ENCODE results near the gene RAB40AL.
"Not testable (repeated sequence)": the region's sequence is repeated elsewhere in the genome, so short reads cannot be mapped to it uniquely, and the experiment has no call there.

The RAB40AL gene, protein sequence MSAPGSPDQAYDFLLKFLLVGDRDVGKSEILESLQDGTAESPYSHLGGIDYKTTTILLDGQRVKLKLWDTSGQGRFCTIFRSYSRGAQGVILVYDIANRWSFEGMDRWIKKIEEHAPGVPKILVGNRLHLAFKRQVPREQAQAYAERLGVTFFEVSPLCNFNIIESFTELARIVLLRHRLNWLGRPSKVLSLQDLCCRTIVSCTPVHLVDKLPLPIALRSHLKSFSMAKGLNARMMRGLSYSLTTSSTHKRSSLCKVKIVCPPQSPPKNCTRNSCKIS

DNA sequence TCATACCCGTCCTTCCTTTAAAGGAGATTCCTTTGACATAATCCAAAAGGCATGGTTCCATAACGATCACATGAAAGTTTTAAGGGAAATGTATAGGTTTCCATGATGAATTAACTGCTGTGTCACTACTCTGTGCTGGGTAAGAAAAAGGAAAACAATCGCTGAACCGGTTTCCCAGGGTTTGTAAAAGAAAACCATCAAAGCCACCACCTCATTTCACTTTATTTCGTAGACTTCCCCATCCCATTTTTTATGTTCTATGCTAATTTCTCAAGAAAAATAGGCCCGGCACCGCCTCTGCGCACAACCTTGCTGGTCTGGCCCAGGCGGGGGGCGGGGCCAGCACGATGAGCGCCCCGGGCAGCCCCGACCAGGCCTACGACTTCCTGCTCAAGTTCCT, at the start of gene RAB40AL:
Gene RAB40AL, plus strand, starts transcription at position 301 of the 400 bp plus-strand sequence. Its CDS starts 47 bp downstream, at position 348.
- DNase-seq (ENCODE audit: extremely low read depth in 1 of 2, low read depth in 1 of 2) = not testable (repeated sequence)

DNA sequence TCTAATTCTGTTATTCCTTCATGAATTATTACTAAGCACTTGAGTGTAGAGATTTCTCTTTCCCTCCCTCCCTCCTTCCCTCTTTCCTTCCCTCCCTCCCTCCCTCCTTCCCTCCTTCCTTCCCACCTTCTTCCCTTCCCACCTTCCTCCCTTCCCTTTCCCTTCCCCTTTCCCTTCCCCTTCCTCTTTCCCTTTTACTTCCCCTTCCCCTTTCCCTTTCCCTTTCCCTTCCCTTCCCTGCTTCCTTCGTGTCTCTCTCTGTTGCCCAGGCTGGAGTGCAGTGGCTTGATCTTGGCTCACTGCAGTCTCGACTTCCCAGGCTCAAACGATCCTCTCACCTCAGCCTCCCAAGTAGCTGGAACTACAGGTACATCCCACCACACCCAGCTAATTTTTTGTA, 49.4 kb upstream of the RAB40AL start:
- DNase-seq (ENCODE audit: extremely low read depth in 1 of 2, low read depth in 1 of 2) = no peak

DNA sequence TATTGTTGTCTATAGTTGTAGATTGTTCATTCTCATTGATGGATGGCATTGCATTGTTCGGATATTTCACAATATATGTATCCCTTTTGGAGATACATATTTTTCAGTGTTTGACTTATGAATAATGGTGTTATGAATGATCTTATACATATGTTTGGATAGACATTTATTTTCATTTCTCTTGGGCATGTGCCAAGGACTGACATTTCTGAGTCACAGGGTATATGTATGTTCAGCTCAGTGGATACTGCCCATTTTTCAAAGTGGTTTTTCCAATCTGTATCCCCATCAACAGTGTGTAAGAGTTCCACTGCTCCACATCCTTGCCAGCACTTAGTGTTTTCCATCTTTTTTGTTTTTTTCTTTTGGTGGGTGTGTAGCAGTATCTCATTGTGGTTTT, 45.0 kb upstream of the RAB40AL start:
- no peak for DNase-seq (ENCODE audit: extremely low read depth in 1 of 2, low read depth in 1 of 2)

DNA sequence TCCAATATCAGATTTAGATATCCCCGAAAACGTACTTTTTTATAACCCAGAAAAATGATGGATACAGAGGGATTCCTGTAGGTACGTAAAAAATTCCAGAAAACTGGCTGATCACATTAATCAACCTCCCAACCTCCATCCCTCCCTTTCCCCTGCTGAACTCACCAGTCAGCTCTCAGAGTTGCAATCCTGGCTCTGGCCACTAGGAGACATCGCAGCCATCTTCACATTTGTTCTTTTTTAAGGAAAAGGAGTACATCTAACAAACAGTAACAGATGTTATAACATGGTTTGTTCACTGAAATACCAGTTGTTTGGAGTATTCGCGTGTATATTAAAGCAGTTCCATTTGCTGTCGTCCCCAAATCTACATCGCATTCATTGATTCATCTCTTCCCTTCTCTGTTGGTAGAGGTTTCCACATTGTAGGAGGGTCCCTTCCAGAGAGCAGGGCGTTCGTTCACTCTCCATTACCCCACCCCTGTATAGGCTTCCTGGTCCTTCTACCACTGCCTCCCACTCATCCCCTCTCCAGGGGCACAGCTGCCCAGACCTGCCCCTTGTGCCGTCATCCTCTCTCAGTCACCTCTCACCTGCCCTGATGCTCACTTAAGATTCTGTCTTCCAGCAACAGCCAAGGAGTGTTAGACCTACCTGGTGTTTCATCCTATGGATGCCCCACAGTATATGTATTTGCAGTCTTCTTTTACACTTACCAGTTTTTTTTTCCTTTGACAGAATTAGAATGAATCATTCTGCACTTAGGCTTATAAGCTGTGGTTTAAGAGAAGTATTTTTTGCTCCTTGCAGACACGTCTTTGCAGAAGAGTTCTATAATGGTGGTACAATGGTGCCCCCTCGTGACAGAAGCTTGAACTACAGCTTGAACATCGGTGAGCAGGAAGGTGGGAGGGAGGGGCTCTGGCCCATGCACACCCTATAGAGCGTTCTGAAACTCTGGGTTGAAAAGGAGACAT, 36.8 kb upstream of the RAB40AL start:
- peak; percentile 36 to 43 for DNase-seq (ENCODE audit: extremely low read depth in 1 of 2, low read depth in 1 of 2)

DNA sequence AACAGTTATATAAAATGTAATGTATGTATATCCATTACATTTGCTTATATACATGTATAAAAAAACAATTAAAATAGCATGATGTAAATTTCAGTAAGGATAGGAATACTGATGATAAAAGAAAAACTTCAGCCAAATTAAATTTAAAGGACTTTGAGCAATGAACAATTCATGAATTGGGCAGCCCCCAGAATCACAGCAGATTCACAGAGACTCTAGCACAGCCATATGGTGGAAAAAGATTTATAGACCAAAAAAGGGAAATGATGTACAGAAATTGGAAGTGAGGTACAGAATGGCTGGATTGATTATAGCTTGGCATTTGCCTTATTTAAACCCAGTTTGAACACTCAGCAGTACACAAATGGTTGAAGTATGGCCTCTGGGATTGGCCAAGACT, 34.7 kb upstream of the RAB40AL start:
- no peak for DNase-seq (ENCODE audit: extremely low read depth in 1 of 2, low read depth in 1 of 2)

DNA sequence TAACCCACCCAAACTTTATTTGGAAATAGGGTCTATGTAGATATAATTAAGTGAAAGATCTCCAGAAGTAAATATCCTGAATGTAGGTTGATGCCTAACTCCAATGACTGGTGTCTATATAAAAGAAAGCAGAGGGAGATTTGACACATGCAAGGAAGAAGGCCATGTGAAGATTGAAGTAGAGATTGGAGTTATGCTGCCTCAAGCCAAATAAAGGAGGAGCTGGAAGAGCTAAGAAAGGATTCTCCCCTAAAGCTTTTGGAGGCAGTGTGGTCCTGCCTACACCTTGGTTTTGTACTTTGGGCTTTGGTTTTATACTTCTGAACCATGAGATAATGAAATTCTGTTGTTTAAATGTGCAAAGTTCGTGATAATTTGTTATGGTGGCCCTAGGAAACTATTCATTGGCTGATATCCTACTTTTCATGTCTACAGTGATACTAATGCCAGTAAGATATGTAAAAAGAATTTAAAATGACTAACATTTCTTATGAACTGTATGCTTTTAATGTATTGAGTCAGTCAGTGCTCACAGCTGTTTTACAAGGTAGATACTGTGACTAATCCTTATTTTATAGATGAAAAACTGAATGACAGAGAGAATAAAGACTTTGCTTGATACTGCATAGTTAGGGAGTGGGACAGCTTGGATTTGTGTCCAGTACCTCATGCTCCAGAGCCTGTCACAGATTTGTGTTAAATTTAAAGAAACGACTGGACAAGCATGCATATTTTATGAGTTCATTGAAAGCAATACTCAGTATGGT, 5.9 kb upstream of the RAB40AL start:
- DNase-seq (ENCODE audit: extremely low read depth in 1 of 2, low read depth in 1 of 2) = no peak

DNA sequence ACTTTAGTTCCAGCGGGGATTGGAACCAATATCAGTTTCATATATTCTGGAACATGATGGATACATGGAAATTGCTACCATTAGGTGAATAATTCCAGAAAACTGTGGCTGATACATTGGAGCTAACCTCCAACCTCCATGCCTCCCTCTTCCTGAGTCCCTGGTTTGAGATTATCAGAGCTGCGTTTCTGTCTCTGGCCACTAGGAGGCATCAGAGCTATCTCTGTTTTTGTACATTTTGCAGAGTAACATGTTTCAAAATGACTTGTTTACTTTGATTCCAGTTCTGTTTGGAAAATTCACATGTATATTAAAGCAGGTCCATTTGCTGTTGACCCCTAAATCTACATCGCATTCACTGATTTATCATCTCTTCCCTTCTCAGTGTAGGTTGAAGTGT, 2.4 kb upstream of the RAB40AL start:
- peak in 1 of 2 donors; percentile 1 for DNase-seq (ENCODE audit: extremely low read depth in 1 of 2, low read depth in 1 of 2)

DNA sequence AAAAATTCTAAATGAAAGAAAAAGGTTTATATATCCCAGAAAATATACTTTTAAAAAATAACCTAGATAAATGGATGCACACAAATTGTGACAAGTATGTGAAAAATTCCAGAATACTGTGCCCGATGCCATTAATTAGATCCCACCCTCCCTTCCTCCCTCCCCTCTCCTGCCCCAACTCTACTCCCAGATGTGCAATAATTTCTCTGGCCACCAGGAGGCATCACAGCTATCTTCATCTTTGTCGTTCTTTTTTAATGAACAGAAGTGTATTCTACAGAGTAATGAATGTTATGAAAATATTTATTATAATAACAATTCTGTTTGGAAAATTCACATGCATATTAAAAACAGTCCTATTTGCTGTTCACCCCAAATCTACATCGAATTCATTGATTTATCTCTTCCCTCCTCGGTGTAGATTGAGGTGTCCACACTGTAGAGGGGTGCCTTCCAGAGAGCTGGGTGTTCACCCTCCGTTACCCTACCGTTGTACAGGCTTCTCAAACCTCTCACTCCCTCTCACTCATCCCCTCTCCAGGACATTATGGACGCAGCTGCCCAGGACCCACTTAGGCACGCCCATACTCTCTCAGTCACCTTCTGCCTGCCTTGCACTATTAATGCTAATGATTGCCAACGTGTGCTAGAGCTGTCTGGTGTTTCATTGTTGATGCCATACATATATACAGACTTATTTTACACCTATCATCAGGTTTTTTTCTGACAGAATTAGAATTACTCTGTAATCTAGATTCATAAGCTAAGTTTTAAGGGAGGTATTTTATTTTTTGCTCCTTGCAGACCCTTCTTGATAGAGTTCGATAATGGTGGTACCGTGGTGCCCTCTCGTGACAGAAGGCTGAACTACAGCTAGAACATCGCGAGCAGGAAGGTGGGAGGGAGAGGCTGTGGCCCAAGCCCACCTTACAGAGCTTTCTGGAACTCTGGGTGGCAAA, 14.1 kb downstream of the RAB40AL start:
- DNase-seq (ENCODE audit: extremely low read depth in 1 of 2, low read depth in 1 of 2) = peak; percentile 10 to 15

DNA sequence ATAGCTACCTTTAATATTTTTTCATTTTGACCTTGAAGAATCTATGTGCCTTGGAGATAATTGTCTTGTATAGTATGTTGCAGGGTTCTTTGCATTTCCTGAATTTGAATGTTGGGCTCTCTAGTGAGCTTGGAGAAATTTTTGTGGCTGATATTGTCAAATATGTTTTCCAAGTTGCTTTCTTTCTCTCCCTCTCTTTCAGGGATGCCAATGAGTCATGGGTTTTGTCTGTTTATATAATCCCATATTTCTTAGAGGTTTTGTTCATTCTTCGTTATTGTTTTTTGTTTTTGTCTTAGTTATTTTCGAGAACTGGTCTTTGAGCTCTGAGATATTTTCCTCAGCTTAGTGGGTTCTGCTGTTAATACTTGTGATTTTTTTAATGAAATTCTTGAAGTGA, 20.7 kb downstream of the RAB40AL start:
- no peak for DNase-seq (ENCODE audit: extremely low read depth in 1 of 2, low read depth in 1 of 2)

DNA sequence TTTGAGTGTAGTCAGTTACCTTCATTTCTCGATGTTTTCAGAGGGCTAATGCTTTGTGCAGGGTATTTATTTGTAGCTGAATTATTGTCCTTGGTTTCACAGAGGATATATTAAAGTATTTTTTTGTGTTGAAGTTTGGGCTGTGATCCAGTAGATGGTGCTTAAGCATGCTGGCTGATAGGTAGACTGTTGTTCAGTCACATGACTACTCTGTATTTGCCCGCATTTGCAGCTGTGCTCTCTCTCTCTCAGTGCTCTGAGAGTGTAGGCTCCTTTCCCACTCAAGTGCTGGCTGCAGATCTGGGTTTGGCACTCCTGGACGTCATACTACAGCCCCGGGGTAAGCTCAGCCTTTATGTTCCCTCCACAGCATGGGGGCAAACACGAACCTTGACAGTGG, 21.7 kb downstream of the RAB40AL start:
- DNase-seq (ENCODE audit: extremely low read depth in 1 of 2, low read depth in 1 of 2) = no peak

DNA sequence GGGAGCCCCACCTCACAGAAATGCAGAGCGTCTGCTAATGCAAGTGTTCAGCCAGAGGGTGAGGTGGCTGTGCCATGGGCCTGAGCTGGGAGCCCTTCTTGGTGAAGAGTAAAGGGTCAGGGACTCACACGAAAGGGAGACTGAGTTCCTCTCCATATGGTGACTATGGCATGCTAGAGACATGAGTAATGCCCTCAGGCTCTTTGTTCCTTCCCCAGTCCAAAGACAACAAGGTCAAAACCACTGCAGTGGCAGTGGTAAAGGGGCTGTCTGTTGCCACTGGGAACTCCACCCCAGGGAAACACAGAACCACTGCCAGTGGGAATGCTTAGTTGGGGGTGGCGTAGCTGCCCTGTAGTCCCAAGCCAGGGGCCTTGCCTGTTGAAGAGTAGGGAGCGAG, 22.4 kb downstream of the RAB40AL start:
- DNase-seq (ENCODE audit: extremely low read depth in 1 of 2, low read depth in 1 of 2) = no peak

DNA sequence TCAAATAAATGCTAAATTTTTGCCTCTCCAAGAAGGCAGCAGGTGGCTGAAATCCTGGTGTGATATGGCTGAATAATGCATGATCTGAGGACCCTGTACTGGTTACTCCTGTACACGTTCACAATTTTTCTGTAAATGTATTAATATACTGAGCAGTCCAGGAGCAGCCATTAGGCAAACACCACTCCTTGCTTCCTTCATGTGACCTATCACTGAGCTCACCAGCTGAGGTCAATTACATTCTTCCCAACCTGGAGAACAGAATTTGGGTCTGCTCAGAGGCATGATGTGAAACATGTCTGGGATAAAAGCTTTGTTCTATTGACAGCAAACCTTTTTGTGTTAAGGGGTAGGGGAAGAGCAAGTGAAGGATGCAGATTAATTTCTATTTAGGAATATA, 26.9 kb downstream of the RAB40AL start:
- no peak for DNase-seq (ENCODE audit: extremely low read depth in 1 of 2, low read depth in 1 of 2)

DNA sequence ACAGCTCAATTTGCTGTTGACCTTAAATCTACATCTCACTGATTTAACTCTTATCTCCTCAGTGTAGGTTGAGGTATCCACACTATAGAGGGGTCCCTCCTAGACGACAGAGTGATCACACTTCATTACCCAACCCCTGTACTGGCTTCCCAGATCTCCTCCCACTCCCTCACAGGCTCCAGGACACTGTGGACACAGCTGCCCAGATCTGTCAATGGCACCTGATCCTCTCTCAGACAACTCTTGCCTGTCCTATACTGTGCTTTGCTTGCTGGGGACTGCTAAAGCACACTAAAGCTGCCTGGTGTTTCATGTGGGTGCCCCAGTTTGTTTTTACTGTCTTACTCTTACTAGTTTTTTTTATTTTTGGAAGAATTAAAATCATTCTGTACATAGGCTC, 27.9 kb downstream of the RAB40AL start:
- no peak for DNase-seq (ENCODE audit: extremely low read depth in 1 of 2, low read depth in 1 of 2)

DNA sequence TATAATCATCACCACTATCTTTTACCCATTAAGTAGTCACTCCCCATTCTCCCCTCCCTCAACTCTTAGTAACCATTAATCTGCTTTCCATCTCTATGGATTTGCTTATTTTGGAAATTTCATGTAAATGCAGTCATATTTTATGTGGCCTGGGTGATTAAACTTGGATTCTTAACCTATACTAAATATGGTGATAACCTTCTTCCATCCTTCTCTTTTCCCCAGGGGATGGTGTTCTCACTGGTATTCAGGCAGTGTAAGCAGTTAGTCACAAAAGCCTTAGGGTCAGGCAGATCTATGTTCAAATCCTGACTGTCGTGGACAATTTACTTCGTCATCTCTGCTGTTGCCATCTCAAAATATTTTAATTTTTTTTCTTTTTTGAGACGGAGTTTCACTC, 29.6 kb downstream of the RAB40AL start:
- no peak for DNase-seq (ENCODE audit: extremely low read depth in 1 of 2, low read depth in 1 of 2)

DNA sequence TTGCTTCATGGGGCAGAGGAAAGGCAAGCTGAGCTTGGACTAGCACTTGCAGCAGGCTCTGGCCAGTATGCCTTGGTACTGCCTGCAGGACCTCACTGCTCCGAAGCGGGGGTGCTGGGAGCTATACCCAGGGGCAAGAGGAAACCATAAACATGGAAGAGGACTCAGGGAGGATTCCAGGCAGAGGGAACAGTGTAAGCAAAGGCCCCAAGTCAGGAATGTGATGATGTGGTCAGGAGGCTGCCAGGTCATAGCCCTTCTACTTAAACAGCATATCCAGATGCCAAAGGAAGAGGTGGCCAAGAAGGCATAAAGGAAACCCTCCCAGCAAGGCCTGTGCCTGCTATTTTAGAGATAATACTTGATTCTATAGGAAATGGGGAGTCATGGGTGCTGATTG, 31.1 kb downstream of the RAB40AL start:
- no peak for DNase-seq (ENCODE audit: extremely low read depth in 1 of 2, low read depth in 1 of 2)

DNA sequence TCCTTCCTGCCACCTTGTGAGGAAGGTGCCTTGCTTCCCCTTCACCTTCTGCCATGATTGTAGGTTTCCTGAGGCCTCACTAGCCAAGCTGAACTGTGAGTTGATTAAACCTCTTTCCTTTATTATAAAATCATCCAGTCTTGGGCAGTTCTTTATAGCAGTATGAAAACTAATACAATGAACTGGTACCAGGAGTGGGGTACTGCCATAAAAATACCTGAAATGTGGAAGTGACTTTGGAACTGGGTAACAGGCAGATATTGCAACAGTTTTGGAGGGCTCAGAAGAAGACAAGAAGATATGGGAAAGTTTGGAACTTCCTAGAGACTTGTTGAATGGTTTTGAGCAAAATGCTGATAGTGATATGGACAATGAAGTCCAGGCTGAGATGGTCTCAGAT, 34.5 kb downstream of the RAB40AL start:
- DNase-seq (ENCODE audit: extremely low read depth in 1 of 2, low read depth in 1 of 2) = not testable (repeated sequence)

DNA sequence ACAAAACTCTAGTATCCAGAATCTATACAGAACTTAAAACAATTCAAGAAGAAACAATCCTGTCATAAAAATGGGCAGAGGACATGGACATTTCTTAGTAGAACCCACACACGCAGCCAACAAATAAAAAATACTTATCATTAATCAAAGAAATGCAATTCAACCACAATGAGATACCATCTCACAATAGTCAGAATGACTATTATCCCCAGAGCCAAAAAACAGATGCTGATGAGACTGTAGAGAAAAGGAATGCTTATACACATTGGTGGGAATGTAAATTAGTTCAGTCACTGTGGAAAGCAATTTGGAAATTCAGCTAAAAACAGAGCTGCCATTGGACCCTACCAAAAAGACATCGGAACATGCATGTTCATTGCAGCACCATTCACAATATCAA, 37.9 kb downstream of the RAB40AL start:
- no peak for DNase-seq (ENCODE audit: extremely low read depth in 1 of 2, low read depth in 1 of 2)

DNA sequence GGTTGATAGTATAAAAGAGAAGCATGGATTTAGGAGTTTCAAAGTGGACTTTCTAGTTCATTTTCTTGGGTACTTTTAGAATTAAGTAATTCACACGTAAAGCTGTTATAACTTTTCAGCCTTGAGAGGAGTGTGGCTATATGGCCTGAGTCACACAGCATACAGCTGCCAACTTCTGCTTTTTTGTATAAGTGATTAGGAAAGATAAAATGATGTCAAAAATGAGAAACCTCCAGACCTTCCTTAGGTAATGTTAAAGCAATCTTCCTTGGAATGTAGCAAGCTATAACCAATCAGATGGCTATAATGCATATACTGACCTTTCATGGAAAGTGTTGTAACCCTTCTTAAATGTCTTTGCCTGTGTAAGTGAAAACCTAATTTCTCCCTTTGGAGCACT, 39.2 kb downstream of the RAB40AL start:
- DNase-seq (ENCODE audit: extremely low read depth in 1 of 2, low read depth in 1 of 2) = no peak

DNA sequence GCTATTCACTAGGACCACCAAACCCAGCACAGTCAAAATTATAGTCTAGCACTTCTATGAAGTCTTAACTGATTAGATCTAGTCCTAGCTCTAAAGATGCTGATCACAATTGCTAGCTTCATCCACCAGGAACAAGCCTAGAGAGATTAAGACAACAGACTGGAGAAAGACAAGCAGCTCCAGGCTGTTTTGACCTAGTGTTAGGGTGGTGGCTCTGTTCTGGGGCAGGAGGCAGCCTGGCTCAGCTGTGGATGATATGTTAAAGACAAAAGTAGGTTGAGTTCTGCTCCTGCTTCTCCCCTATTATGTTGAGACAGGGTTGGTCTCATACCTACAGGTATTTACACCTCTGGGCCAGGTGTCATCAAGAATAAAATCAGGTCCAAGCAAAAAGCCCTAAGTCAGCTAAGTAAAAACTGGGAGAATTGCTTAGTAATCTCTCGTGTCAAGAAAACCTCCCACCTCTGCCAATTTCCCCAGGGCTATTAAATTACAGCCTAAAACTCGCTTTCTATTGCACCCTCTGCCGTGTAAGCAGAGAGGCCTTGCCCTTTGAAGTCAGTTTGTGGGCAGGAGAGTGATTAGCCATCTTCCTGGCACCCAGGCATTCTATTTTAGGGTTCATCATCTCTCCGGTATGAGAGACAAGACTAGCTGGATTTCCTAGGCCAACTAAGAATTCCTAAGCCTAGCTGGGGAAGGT, 39.9 kb downstream of the RAB40AL start:
- no peak for DNase-seq (ENCODE audit: extremely low read depth in 1 of 2, low read depth in 1 of 2)

DNA sequence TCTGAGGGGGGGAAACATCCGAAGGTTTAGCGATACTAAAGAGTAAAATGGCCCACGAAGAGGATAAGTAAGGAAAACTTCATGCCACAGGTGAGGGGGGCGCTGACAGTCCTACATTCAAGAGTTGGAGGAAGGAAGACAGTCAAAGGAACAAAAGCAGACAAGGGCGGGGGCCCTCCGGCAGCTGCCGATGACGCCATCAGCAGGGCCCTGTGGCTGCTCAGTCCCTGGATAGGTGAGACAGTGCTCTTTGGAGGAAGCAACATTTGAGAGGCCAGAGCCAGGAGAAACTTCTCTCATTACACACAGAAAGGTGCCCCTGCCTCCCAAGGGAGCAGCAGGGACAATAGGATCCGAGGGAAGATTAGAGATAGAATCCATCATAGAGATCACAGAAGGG, 41.5 kb downstream of the RAB40AL start:
- no peak for DNase-seq (ENCODE audit: extremely low read depth in 1 of 2, low read depth in 1 of 2)

Measured in stimulated activated CD8-positive, alpha-beta memory T cell treated with anti-CD3 and anti-CD28 coated beads, Interleukin-7, amount 100 ng/mL, for 48 hours (primary cell).